Central memory CD8-positive, alpha-beta T cell (primary cell): ENCODE data around the gene ZEB1.

Source experiments
- ATAC-seq: fragments of 150-1000 bp; cut with Tn5 transposase; replicated peaks from 2 replicates; pipeline ENCODE4 v1.10.0; 2022; ENCODE audit warnings: mild to moderate bottlenecking, moderate FRiP score, moderate number of reproducible peaks; ENCODE audit not compliant: poor library complexity, severe bottlenecking; ENCODE audit errors: extremely low read depth
- DNase-seq, 2 donors: peaks; one replicate each; pipeline ENCODE4 v3.0.0; 2021; ENCODE audit warnings: low spot score in 2 of 2
- H3K27ac Mint-ChIP-seq: one replicate; pipeline ENCODE4 v1.8.0; 2022; ENCODE audit warnings: low read depth, mild to moderate bottlenecking, moderate library complexity, mixed read lengths
- H3K27me3 Mint-ChIP-seq: one replicate; pipeline ENCODE4 v1.8.0; 2022; ENCODE audit warnings: mixed read lengths
- H3K36me3 Mint-ChIP-seq: one replicate; pipeline ENCODE4 v1.8.0; 2022; ENCODE audit warnings: mild to moderate bottlenecking, moderate library complexity, mixed read lengths; ENCODE audit not compliant: insufficient read depth
- H3K4me1 Mint-ChIP-seq: one replicate; pipeline ENCODE4 v1.8.0; 2022; ENCODE audit warnings: mixed read lengths
- H3K4me3 Mint-ChIP-seq: one replicate; pipeline ENCODE4 v1.8.0; 2022; ENCODE audit warnings: mild to moderate bottlenecking, moderate library complexity, mixed read lengths
- H3K9me3 Mint-ChIP-seq: one replicate; pipeline ENCODE4 v1.8.0; 2022; ENCODE audit warnings: mixed read lengths

Gene ZEB1

GRCh38 chr10:31460242-31460641 lies 141.2 kb downstream of the ZEB1 start:
- no peak overlapping the region for H3K4me3 Mint-ChIP-seq
- peaks cover 11% of the 10 kb centered on the region for H3K36me3 Mint-ChIP-seq
- ATAC-seq (no peak), DNase-seq (no peak)
- no peaks in the 10 kb centered on the region for H3K27me3 Mint-ChIP-seq
- peaks cover 15% of the 10 kb centered on the region for H3K9me3 Mint-ChIP-seq
- H3K4me1 Mint-ChIP-seq: peaks cover 25% of the 10 kb centered on the region
- H3K27ac Mint-ChIP-seq: no peak overlapping the region

GRCh38 chr10:31464552-31464951 lies 145.5 kb downstream of the ZEB1 start:
- H3K27me3 Mint-ChIP-seq: no peaks in the 10 kb centered on the region
- peaks cover 16% of the 10 kb centered on the region for H3K36me3 Mint-ChIP-seq
- H3K27ac Mint-ChIP-seq: no peak overlapping the region
- no peak overlapping the region for H3K4me3 Mint-ChIP-seq
- H3K4me1 Mint-ChIP-seq: no peaks in the 10 kb centered on the region
- DNase-seq: no peak
- H3K9me3 Mint-ChIP-seq: peaks cover 21% of the 10 kb centered on the region
- no peak for ATAC-seq

DNA sequence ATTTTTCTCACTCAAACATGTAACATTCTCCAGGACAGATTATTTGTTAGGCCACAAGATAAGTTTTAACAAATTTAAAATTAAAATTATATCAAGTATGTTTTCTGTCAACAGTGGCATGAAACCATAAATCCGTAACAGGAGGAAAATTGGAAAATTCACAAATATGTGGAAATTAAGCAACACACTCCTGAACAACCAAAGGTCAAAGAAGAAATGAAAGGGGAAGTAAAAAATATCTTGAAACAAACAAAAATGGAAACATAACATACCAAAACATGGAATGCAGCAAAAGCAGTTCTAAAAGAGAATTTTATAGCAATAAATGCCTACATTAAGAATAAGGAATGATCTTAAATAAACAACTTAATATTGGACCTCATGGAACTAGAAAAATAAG lies 147.3 kb downstream of the ZEB1 start:
- Mint-ChIP-seq H3K27me3 (no peaks in the 10 kb centered on the region), H3K36me3 (peaks cover 13% of the 10 kb centered on the region), H3K9me3 (peaks cover 21% of the 10 kb centered on the region), H3K27ac (no peak overlapping the region), H3K4me1 (no peaks in the 10 kb centered on the region), H3K4me3 (no peak overlapping the region)
- DNase-seq (no peak), ATAC-seq (no peak)

GRCh38 chr10:31467791-31468535 lies 148.9 kb downstream of the ZEB1 start:
- H3K27ac Mint-ChIP-seq: no peak overlapping the region
- H3K27me3 Mint-ChIP-seq: no peaks in the 10 kb centered on the region
- H3K36me3 Mint-ChIP-seq: peaks cover 10% of the 10 kb centered on the region
- no peak for DNase-seq
- H3K4me1 Mint-ChIP-seq: no peaks in the 10 kb centered on the region
- ATAC-seq: no peak
- peaks cover 10% of the 10 kb centered on the region for H3K9me3 Mint-ChIP-seq
- H3K4me3 Mint-ChIP-seq: no peak overlapping the region

DNA sequence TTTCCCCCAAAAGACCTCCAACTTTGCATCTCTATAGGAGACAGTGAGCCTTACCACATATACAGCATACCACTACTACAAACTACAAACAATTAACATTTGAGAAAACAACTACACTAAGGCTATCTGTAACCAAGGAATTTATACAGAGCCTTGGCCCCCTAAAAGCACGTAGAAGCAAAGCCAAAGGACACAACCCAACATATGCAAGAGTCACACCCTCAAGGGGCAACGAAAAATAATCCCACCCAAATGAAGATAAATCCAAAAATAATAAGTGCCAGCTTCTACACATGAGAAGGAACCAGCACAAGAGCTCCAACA lies 149.5 kb downstream of the ZEB1 start:
- peaks cover 7% of the 10 kb centered on the region for H3K9me3 Mint-ChIP-seq
- ATAC-seq: no peak
- no peak overlapping the region for H3K27ac Mint-ChIP-seq
- DNase-seq: no peak
- no peaks in the 10 kb centered on the region for H3K4me1 Mint-ChIP-seq
- no peaks in the 10 kb centered on the region for H3K27me3 Mint-ChIP-seq
- H3K4me3 Mint-ChIP-seq: no peak overlapping the region
- peaks cover 7% of the 10 kb centered on the region for H3K36me3 Mint-ChIP-seq

- no peak for ATAC-seq
- no peak for DNase-seq
- peaks cover 16% of the 10 kb centered on the region for H3K4me1 Mint-ChIP-seq
- no peak overlapping the region for H3K27ac Mint-ChIP-seq
- H3K4me3 Mint-ChIP-seq: no peak overlapping the region
- H3K27me3 Mint-ChIP-seq: no peaks in the 10 kb centered on the region
- no peaks in the 10 kb centered on the region for H3K9me3 Mint-ChIP-seq
- no peaks in the 10 kb centered on the region for H3K36me3 Mint-ChIP-seq
Measured at GRCh38 chr10:31475519-31475918, 156.5 kb downstream of the ZEB1 start.

DNA sequence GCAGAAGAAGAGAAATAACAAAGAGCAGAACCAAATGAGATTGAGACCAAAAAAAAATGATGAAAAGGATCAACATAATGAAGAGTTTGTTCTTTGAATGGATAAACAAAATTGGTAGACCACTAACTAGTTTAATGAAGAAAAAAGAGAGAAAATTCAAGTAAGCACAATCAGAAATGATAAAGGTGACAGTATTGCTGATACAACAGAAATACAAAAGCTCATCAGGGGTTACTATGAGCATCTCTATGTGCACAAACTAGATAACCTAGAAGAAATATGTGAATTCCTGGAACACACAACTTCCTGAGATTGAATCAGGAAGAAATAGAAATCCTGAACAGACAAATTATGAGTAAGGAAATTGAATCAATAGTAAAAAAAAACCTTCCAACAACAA lies 157.1 kb downstream of the ZEB1 start:
- Mint-ChIP-seq H3K4me3 (no peak overlapping the region), H3K36me3 (no peaks in the 10 kb centered on the region), H3K27me3 (no peaks in the 10 kb centered on the region), H3K4me1 (peaks cover 16% of the 10 kb centered on the region), H3K27ac (no peak overlapping the region), H3K9me3 (no peaks in the 10 kb centered on the region)
- DNase-seq: no peak
- no peak for ATAC-seq

DNA sequence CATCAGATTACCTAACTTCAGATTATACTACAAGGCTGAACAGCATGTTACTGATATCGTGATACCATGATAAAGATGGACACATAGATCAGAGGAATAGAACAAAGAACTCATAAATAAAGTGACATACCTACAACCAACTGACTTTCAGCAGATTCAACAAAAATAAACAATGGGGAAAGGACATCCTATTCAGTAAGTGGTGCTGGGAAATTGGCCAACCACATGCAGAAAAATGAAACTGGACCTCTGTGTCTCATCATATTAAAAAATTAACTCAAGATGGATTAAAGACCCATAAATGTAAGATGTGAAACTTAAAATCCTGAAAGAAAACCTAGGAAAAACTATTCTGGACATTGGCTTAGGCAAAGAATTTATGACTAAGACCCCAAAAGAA lies 158.6 kb downstream of the ZEB1 start:
- H3K4me1 Mint-ChIP-seq: peaks cover 16% of the 10 kb centered on the region
- no peak for DNase-seq

DNA sequence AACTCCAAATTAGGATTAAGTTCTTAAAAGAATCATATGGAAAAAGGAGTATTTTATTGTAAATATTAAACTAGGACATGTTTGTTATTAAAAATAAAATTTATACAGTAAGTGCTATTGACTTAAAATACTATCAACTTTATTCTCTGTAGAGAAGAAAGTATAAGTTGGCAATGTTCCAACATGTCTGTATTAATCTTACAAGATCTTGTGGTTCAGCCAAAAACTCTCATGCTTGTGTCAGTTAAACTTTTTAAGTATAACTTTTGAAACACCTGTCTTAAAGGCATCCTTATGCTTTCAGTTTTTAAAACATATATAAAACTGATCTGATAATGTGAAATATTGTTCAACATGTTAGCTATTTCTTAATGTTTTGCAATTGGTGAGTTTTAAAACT lies 160.7 kb downstream of the ZEB1 start:
- H3K36me3 Mint-ChIP-seq: no peaks in the 10 kb centered on the region
- no peak overlapping the region for H3K27ac Mint-ChIP-seq
- no peaks in the 10 kb centered on the region for H3K27me3 Mint-ChIP-seq
- DNase-seq (no peak), ATAC-seq (no peak)
- no peaks in the 10 kb centered on the region for H3K9me3 Mint-ChIP-seq
- H3K4me3 Mint-ChIP-seq: no peak overlapping the region
- peaks cover 16% of the 10 kb centered on the region for H3K4me1 Mint-ChIP-seq

More for the DNA sequence above, 158.6 kb downstream of the ZEB1 start:
- Mint-ChIP-seq H3K27me3 (no peaks in the 10 kb centered on the region), H3K36me3 (no peaks in the 10 kb centered on the region), H3K4me3 (no peak overlapping the region), H3K9me3 (no peaks in the 10 kb centered on the region), H3K27ac (peak overlapping the region; percentile 42)
- no peak for ATAC-seq

DNA sequence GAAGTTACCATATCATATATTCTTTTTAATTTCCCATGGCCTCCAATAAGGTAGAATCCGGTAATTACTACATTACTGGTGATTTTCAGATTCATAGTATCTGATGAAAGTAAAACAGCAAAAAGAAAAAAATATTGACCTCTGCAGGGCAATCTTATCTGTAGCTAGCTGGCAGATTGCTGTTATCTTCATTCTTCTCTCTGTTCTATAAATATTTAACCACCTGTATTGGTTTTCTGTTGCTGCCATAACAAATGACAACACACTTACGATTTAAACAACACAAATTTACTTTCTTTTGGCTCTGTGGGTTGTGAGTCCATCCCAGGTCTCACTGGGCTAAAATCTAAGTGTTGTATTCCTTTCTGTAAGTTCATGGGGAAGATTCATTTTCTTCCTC lies 164.5 kb downstream of the ZEB1 start:
- Mint-ChIP-seq H3K4me1 (peaks cover 7% of the 10 kb centered on the region), H3K9me3 (no peaks in the 10 kb centered on the region), H3K4me3 (no peak overlapping the region), H3K27ac (no peak overlapping the region), H3K27me3 (no peaks in the 10 kb centered on the region), H3K36me3 (no peaks in the 10 kb centered on the region)
- DNase-seq (no peak), ATAC-seq (no peak)

DNA sequence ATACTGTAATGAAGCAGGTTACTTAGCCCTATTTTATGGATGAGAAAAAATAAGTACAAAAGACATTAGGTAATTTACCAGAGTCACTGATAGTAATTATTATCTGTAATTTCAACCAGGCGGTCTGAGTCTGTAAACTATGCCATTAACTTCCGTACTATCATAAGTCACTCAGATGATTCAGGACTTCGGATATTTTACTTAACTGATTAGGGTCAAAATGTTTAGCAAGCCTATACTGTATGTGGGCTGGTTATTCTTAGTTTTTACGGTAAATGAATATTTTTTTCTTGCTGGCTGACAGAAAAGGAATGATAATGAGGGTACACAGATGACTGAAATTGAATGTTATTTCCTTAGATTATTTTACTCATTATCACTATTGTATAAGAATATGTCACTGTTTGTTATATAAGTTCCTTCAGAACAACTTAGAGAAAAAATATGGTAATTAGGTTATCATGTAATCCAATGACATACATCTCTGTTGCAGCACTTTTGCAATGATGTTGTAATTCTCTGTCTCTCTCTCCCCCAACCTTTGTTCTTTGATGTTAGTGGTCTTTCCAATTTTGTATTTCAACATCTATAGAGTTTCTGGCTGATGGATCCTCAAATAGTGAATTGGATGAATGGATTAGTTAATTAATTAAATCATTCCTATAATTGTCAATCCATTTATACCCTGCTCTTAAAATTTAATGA lies 165.6 kb downstream of the ZEB1 start:
- H3K36me3 Mint-ChIP-seq: no peaks in the 10 kb centered on the region
- no peaks in the 10 kb centered on the region for H3K9me3 Mint-ChIP-seq
- DNase-seq (no peak), ATAC-seq (no peak)
- H3K27me3 Mint-ChIP-seq: no peaks in the 10 kb centered on the region
- H3K4me3 Mint-ChIP-seq: no peak overlapping the region
- H3K4me1 Mint-ChIP-seq: no peaks in the 10 kb centered on the region
- H3K27ac Mint-ChIP-seq: no peak overlapping the region

DNA sequence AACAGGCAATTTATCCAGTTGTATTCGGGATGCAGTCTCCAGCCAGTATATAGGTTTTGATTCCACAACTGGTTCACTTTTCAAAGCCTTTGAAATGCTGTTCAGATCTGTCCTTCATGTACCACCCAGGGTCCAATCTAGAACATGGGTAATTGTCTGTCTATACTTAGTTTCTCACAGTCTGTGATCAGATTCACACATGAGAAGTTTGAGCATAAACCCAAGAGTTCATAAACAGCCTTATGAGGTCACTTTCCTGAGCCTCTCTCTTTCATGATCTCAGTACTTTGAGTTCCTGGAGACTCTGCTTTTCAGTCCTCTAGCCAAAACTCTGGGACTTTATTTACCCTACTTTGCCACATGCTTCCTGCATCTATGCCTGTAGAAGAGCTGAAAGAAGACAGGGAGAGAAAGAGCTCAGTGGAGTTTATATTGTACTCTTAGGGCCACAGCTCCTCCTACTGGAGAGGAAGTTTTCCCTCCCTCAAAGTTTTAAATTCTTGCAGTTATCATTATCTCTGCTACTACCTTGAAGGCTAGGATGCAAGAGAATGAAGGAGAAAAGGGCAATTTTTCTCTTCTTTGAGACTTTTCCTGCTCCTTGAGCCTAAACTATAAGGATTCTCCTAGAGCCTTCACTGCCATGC lies 172.0 kb downstream of the ZEB1 start:
- Mint-ChIP-seq H3K4me1 (no peaks in the 10 kb centered on the region), H3K9me3 (no peaks in the 10 kb centered on the region), H3K27me3 (no peaks in the 10 kb centered on the region), H3K27ac (no peak overlapping the region), H3K36me3 (peaks cover 3% of the 10 kb centered on the region), H3K4me3 (no peak overlapping the region)
- no peak for DNase-seq
- peak; percentile 54 for ATAC-seq

DNA sequence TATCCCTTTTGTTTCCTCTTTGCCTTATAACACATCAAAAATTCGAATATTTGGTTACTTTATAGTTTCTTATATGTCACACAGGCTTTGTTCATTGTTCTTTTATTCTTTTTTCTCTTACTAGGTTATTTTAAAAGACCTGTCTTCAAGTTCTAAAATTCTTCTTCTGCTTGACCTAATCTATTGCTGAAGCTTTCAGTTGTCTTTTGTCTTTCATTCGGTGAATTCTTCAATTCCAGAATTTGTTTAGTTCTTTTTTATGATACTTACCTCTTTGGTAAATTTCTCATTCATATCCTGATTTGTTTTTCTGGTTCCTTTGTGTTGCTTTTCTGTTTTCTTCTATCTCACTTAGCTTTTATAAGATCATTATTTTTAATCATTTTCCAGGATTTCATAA lies 188.4 kb downstream of the ZEB1 start:
- H3K36me3 Mint-ChIP-seq: peaks cover 7% of the 10 kb centered on the region
- ATAC-seq: no peak

More for the DNA sequence above, 188.4 kb downstream of the ZEB1 start:
- Mint-ChIP-seq H3K4me1 (peaks cover 27% of the 10 kb centered on the region), H3K4me3 (no peak overlapping the region), H3K9me3 (peaks cover 41% of the 10 kb centered on the region), H3K27ac (peak overlapping the region; percentile 27), H3K27me3 (no peaks in the 10 kb centered on the region)
- DNase-seq: no peak
